HG02938 (cell line): ENCODE measurements around the gene RAB22A.

Source experiments
- ATAC-seq: cut with Tn5 transposase; IDR thresholded peaks from one replicate; pipeline ENCODE4 v1.9.1; 2021; ENCODE audit warnings: mild to moderate bottlenecking, moderate library complexity; ENCODE audit not compliant: unreplicated experiment

RAB22A gene

DNA sequence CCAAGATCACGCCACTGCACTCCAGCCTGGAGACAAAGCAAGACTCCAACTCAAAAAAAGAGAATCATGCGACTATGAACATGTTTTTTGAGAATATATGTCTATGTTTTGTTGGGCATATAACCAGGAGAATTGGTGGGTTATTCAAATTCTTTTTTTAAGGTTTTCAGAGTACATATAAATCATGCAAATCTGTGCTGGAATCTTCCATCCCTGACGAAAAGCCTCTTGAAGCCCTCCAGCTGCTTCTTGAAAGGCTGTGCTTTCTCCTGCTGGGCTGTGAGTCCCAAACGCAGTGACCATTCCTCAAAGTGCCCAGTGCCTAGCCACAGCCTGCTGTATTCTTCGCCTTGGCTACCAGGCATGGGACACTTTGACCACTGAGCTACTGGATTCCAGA is 9.2 kb upstream of the RAB22A start:
- ATAC-seq: no peak

DNA sequence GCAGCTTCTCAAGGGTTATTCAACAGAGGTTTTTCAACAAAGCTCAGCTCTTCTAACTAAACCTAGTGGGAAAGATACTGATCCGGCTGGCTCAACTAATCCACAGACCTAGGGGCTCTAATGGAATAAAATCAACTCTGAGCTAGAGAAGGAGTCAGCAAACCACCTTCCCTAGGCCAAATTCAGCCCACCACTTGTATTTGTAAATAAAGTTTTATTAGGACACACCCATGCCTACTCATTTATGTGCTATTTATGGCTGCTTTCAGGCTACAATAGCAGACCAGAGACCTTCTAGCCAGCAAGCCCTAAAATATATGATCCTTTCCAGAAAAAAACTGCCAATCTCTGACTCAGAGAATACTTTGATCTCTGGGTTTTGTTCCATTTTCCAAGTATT is 6.0 kb upstream of the RAB22A start:
- no peak for ATAC-seq

DNA sequence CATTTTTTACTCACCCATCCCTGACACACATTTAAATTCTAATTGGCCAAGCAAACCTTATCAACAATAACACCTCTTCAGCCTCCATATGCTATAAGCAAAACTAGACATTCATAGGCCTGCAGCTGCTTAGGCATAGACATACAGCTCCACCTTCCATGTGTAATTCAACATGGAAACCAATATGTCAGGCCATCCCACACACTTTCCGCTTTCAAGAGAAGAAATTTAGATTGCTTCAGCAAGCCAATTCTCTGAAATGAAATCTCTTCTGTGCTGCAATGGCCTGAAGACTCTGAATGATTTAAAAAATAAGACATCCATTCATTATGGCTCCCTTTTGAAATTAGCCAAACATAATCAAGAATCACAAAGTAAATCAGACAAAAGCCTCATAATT is 4.5 kb upstream of the RAB22A start:
- ATAC-seq: no peak

GRCh38 chr20:58306421-58307261 is 2.9 kb upstream of the RAB22A start:
- ATAC-seq: peak; percentile 39

GRCh38 chr20:58307270-58307669 is 2.2 kb upstream of the RAB22A start:
- no peak for ATAC-seq

DNA sequence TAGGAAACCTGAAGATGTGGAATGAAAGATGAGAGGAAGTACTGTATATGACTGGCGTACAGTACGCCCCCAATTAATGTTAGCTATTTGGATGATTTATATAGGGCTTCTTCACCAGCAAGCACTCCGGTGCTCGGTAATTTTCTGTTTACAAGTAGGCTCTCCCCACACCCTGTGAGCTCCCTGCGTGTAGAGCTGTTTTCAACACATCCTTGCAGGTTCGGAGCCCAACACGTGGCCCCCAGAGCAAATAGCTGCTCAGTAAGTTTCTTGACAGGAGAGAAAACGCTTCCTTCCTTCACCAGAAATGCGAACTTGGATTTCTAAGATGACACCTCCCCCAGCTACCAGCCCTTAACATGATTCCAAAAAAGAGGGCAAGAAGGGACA is 1.2 kb upstream of the RAB22A start:
- no peak for ATAC-seq

DNA sequence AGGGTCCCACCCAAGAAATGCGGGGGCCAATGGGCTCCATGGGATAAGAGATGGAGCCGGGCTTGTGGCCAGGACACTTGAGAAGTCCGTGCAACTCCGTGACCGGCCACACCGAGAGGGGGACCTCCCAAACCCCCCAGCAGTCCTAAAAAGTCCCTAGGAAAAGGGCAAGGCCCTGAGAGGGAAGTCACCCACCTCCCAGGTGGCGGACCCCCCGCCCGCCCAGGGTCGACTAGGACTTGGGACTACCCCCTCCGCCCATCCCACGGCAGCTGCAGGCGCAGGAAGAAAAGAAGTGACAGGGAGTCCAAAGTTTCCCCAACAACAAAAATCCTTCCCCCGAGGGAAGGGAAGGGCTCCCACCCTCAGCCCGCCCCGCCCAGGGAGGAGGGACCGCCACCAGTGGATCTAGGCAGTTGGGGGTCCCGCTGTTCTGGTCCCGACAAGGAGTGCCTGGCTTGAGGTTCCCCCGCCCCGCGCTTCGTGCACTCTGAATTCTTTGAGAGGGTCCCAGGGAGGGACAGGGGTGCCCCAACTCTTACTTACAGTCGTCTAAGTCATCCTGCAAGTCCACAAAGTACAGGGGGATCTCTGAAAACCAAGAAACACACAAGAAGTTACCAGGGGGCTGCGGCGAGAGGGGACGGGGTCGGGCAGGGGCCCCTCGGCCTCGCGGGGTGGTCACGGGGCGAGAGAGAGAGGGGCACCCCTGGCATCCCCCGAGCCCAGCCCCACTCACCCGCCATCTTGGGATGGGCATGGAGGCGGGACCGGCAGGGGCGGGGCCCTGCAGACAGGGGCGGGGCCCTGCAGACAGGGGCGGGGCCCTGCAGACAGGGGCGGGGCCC is 611 bp upstream of the RAB22A start:
- ATAC-seq: peak; percentile 45

DNA sequence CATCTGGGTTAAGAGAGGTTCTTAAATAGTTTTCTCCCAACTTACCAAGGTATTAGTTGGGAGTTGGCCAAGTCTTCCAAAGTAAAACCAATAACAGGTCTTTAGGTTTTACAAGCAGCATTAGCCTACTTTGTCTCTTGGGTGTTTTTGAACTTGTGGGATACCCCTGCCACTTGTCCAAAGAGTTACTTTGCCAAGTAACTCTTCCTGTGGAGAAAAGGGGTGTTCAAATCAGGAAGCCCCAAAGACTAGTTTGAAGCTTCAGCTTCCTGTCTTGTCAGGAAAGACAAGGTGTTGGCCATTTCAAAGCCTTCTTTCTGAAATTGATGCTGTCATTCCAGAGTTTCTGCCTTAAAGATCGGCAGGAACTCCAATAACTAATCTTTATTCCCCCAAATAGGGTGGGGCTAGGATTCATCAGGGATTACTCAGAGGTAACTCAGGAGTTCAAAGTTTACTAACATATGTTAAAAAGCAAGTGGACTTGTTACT is 822 bp downstream of the RAB22A start:
- ATAC-seq: no peak

GRCh38 chr20:58312836-58313235 is 3.3 kb downstream of the RAB22A start:
- ATAC-seq: no peak

- ATAC-seq: no peak
These were observed 3.9 kb downstream of the RAB22A start for GRCh38 chr20:58313396-58313795.

DNA sequence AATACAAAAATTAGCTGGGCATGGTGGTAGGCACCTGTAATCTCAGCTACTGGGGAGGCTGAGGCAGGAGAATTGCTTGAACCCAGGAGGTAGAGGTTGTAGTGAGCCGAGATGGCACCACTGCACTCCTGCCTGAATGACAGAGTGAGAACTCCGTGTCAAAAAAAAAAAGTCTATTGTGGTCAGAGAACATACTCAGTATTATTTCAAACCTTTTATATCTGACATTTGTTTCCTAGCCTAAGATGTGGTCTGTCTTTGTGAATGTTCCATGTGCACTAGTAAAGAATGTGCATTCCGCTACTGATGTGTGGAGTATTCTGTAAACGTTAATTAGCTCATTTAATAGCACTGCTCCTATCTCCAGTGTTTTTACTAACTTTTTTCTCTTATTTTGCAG is 11.7 kb downstream of the RAB22A start:
- ATAC-seq: no peak

DNA sequence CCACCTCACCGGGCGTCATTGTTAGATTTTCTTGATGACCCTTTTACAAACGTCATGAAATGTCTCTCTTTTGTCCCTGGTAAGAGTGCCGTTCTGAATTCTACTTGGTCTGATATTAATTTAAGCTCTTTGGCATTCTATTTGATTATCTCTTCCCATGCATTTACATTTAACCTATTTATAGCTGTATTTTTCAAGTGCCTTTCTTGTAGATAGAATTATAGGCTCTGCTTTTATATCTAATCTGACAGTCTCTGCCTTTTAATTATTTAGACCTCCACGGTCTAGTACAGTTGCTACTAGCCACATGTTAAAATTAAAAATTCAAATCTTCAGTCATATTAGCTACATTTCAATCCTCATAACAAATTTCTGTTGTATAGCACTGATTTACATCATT is 12.6 kb downstream of the RAB22A start:
- ATAC-seq: no peak

- no peak for ATAC-seq
These were observed 16.4 kb downstream of the RAB22A start for GRCh38 chr20:58325912-58326311.

DNA sequence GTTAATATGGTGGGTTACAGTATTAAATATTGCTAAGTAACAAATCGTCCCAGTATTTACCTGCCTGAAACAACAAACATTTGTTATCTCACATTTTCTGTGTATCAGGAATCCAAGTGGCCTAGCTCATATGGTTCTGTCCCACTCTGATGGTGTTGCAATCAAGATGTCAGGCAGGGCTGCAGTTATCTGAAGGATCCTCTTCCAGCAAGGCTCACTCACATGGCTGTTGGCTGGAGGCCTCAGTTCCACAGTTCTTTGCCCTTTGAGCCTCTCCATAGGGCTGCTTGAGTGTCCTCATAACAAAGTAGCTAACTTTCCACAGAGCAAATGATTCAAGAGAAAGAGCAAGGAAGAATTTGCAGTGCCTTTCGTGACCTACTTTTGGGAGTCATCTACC is 17.7 kb downstream of the RAB22A start:
- no peak for ATAC-seq

DNA sequence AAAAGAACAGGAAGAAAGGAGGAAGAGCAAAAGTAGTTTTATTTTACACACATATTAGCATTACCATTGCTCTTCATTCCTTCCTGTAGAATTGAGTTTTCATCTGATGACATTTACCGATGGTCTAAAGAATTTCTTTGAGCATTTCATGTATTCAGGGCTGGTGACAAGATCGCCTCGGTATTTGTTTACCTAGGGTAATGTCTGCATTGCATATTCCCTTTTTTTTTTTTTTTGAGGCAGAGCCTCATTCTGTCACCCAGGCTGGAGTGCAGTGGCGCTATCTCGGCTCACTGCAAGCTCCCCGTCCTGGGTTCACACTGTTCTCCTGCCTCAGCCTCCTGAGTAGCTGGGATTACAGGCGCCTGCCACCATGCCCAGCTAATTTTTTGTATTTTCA is 19.3 kb downstream of the RAB22A start:
- ATAC-seq: no peak

DNA sequence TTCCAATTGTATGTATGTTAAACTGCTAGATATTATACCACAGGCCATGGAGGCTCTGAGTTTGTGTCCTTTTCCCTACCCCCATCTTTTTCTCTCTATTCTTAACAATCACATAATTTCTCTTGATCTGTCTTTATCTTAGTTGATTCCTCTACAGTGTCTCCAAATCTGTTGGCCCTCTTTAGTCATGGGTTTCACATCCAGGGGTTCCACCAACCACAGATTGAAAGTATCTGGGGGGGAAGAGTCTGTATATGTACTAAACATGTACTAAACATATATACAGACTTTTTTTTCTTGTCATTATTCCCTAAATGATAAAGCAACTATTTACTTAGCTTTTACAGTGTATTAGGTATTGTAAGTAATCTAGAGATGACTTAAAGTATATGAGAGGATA is 20.2 kb downstream of the RAB22A start:
- ATAC-seq: no peak

GRCh38 chr20:58330249-58330648 is 20.7 kb downstream of the RAB22A start:
- ATAC-seq: no peak

DNA sequence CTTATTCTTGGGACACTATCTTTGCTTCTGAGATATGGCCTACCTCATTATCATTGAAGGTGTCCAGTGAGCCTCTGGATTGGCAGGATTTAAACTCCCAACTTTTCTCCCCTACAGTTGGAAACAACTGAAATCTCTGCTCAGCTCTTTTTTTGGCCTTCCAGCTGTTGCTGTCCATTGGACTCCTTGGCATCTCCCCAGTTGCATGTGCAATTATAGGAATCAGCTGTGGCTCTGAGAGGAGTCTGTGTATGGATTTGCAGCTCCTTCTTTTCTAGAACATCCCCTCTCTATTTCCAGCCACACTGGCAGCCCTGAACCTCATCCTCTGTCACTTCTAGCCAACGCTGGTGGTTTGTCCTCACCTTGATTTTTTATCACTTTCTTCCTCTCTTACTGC is 21.2 kb downstream of the RAB22A start:
- ATAC-seq: no peak

DNA sequence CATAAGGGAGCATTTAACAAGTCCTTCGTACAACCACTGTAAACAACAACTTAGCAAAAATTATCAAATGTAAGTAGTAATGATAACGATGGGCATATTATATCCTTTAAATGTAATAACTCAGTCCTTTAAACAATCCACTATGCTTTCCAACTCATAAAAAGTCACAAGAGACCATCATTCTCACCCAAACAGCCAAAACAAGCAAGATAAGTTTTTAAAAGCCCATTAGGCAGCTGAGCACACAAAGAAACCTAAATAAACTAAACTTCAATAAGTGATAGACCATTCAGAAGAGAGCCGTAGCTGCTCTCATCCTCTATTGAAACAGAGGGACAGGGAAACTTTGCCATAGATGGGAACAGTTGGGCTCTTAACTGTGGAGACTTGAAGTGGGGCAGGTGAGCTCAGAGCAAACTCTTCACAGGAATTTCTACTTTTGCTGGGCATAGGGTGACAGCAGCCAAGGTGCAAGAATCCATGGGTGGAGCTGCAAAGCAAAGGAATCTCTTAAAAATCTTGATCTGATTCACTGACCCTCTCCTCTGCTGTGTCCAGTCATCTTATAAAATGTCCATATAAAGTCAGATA is 22.5 kb downstream of the RAB22A start:
- no peak for ATAC-seq

DNA sequence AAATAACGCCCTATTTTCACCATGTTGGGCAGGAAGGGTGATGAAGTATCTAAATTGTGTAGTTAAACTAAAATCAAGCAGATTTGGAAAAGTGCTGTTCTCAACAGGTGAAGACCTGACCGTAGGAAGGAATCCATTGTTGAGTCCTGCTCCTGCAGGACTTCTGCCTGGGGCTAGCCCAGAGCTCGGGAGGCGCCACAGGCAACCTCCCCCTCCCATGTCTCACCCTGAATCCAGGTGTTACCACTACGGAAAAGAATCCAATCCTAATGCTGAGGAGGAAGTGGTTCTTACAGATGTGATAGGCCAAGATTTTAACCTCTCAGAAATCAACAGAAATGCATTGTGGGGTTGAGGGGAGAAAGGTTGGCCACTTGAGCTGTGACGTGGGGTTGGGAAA is 30.2 kb downstream of the RAB22A start:
- no peak for ATAC-seq

DNA sequence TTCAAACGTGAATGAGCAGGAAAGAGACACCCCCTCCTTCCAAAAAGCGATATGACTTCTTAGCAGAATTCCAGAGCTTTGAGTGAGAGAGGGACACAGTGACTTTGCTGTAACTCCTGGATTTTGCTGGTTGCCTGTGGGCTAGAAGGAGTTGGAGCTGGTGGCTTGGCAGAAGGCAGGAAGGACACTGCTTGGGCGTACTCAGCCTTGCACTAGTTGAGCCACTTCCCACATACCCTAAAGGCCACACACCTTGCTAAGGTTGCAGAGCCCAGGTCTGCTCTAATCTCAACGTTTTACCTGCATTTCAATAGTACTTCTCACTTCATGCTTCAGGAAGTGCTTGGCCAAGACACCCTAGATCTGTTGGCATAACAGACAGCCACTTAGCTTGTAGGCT is 30.6 kb downstream of the RAB22A start:
- no peak for ATAC-seq

- ATAC-seq: no peak
These were observed 31.3 kb downstream of the RAB22A start for GRCh38 chr20:58340853-58341252.
